ENCODE measurements around the gene DEDD2.

DNA sequence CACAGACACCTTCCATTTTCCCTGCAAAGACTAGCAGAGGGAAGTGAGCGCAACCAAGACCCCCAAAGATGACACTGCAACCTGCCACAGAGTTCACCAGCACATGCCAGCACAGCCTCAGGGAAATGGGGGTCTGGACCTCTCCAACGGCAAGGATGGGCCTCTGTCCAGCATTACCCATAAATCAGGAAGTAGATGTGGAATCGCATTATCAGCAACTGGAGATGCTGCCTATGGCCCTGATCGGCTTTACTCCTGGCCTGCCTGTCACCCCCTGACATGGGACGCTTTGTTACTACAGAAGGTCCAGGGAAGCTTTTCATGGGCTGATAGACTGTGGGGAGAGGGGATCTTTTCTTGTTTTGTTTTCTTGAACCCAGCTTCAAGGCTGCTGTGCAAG lies 43.8 kb downstream of the DEDD2 start:
- TF ChIP-seq, protein P1, sequence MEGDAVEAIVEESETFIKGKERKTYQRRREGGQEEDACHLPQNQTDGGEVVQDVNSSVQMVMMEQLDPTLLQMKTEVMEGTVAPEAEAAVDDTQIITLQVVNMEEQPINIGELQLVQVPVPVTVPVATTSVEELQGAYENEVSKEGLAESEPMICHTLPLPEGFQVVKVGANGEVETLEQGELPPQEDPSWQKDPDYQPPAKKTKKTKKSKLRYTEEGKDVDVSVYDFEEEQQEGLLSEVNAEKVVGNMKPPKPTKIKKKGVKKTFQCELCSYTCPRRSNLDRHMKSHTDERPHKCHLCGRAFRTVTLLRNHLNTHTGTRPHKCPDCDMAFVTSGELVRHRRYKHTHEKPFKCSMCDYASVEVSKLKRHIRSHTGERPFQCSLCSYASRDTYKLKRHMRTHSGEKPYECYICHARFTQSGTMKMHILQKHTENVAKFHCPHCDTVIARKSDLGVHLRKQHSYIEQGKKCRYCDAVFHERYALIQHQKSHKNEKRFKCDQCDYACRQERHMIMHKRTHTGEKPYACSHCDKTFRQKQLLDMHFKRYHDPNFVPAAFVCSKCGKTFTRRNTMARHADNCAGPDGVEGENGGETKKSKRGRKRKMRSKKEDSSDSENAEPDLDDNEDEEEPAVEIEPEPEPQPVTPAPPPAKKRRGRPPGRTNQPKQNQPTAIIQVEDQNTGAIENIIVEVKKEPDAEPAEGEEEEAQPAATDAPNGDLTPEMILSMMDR (conservative IDR thresholded peaks at IDR 0.05; ENCODE audit: low read depth, low read length): no peak
- no peak for TF ChIP-seq EZH2phosphoT487 (IDR thresholded peaks at IDR 0.05; ENCODE audit: borderline replicate concordance, low read length)
- no peak for TF ChIP-seq EZH2 (IDR thresholded peaks at IDR 0.05; ENCODE audit: low read length, unreplicated experiment)
